ENCODE data around the gene SLC17A7. TPM values are rescaled to one million over a fixed set of nuclear protein-coding genes. Genes with fewer than 3 reads are reported as not detected.
A peak's percentile ranks its signal among the peaks of the same experiment; 100 is the strongest.

The SLC17A7 gene
- total and polyA plus RNA-seq, 2 experiments from 2014 or later, result 0.77 to 2.2 TPM

GRCh38 chr19:49425178-49425577 lies 16.1 kb downstream of the SLC17A7 start, which contains the start of gene GFY:
TSS of gene GFY (plus strand) at chr19:49425388. CDS start at chr19:49426431, 1,043 bp downstream.
- Histone ChIP-seq H3K36me3 (no peaks in the 10 kb centered on the region), H3K27me3 (peaks cover 78% of the 10 kb centered on the region), H3K27ac (no peak within 1 kb of the TSS), H3K4me1 (ENCODE audit: low read depth) (peaks cover 20% of the 10 kb centered on the region), H3K4me3 (no peak within 1 kb of the TSS), H3K9me3 (ENCODE audit: low read depth) (no peaks in the 10 kb centered on the region)
- DNase-seq (ENCODE audit: low read depth in 1 of 2, low spot score in 1 of 2), result no peak
- TF ChIP-seq, protein P1, sequence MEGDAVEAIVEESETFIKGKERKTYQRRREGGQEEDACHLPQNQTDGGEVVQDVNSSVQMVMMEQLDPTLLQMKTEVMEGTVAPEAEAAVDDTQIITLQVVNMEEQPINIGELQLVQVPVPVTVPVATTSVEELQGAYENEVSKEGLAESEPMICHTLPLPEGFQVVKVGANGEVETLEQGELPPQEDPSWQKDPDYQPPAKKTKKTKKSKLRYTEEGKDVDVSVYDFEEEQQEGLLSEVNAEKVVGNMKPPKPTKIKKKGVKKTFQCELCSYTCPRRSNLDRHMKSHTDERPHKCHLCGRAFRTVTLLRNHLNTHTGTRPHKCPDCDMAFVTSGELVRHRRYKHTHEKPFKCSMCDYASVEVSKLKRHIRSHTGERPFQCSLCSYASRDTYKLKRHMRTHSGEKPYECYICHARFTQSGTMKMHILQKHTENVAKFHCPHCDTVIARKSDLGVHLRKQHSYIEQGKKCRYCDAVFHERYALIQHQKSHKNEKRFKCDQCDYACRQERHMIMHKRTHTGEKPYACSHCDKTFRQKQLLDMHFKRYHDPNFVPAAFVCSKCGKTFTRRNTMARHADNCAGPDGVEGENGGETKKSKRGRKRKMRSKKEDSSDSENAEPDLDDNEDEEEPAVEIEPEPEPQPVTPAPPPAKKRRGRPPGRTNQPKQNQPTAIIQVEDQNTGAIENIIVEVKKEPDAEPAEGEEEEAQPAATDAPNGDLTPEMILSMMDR (IDR thresholded peaks at IDR 0.05; ENCODE audit: low read depth, low read length), result no peak

DNA sequence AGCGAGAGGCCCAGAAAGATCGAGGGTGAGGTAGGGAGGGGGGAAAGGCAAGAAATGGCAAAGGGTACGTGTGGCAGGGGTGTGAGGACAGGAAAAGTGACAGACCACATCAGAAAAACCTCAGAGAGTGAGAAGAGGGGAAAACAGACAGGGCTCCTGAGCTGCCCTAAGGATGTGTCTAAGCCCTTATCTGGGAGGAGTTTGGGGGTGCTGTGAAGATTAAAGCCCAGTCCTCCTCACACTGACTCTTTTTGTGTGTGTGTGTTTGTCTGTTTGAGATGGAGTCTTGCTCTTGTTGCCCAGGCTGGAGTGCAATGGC lies 17.4 kb downstream of the SLC17A7 start:
- H3K4me3 ChIP-seq, result peak overlapping the region; percentile 14
- no peaks in the 10 kb centered on the region for H3K36me3 ChIP-seq
- TF ChIP-seq, protein P1 (IDR thresholded peaks at IDR 0.05; ENCODE audit: low read depth, low read length), result no peak
- no peaks in the 10 kb centered on the region for H3K9me3 ChIP-seq (ENCODE audit: low read depth)
- H3K4me1 ChIP-seq (ENCODE audit: low read depth), result peaks cover 20% of the 10 kb centered on the region
- no peak overlapping the region for H3K27ac ChIP-seq
- H3K27me3 ChIP-seq, result peaks cover 74% of the 10 kb centered on the region
- no peak for DNase-seq (ENCODE audit: low read depth in 1 of 2, low spot score in 1 of 2)

DNA sequence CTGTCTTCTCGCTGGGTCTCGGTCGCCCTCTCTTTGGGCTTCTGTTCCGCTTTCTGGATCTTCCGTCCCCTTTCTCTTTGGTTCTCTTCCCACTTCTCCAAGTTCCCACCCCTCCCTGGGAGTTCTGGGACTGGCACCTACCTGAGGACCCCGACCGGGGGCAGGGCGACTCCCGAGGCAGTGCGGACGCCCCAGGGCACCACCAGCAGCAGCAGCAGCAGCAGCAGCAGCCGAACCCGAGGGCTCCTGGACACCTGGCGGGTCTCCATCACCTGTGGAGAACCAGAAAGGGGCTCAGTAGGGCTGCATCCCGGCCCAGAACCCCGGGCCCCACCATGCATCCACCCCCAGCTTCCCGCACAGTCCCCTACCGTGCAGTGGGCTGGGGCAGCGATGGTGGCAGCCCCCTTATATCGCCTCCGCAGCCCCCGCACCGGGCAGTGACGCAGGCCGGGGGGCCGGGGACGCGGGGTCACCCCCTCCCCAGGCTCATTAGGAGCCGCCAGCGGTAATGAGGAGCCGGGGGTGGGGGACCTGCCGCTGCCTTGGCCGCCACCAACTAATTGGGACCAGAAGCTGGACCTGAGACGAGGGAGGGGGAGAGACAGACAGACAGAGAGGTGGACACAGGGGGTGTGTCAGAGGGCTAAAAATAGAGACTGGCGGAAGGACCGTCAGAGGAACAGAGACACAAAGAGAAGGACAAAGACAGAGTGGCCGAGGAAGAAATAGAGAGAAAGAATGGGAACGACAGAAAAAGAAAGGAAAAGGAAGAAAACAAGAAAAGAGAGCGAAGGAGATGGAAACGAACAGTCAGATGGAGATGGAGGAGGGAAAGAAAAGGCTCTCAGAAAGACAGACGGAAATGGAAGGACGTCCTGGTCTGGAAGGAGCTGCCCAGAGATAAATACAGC lies 18.0 kb downstream of the SLC17A7 start, which contains the start of gene PTH2:
Gene PTH2 (minus strand): TSS at position 371 of the 914 bp plus-strand sequence. CDS start 102 bp downstream, at position 269.
- Histone ChIP-seq H3K4me1 (ENCODE audit: low read depth) (peaks cover 20% of the 10 kb centered on the region), H3K36me3 (no peaks in the 10 kb centered on the region), H3K27me3 (peaks cover 68% of the 10 kb centered on the region), H3K9me3 (ENCODE audit: low read depth) (no peaks in the 10 kb centered on the region), H3K4me3 (peak within 1 kb of the TSS; percentile 14), H3K27ac (no peak within 1 kb of the TSS)
- no peak for DNase-seq (ENCODE audit: low read depth in 1 of 2, low spot score in 1 of 2)
- TF ChIP-seq, protein P1 (IDR thresholded peaks at IDR 0.05; ENCODE audit: low read depth, low read length), result no peak

DNA sequence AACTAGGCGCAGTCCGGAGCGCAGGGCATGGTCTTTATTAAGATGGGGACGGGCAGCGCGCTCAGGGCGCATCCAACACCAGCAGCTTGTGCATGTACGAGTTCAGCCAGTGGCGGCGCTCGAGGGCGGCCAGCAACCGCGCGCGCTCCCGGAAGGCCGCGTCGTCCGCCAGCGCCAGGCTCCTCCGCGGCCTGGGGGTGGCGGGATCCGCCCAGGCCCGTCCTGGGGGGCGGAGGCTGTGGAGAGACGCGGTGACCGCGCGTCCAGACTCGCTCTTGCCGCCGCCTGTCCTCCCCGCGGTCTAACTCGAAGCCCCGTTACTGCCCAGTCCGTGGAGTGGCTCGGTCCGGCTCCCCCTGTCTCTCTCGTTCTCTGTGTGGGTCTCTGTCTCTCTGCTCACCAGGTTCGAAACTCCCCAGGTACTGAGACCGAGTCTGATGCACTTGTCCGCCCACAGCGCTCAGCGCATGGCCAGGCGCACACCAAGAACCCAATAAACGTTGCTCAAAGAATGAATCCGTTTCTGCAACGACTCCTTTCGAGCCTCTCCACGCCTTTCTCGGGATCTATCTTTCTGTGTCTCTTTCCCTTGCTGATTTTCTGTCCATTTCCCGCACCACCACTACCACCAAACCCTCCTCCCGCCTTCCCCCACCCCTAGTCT lies 18.8 kb downstream of the SLC17A7 start:
- Histone ChIP-seq H3K36me3 (no peaks in the 10 kb centered on the region), H3K9me3 (ENCODE audit: low read depth) (no peaks in the 10 kb centered on the region), H3K4me1 (ENCODE audit: low read depth) (peaks cover 15% of the 10 kb centered on the region), H3K27me3 (peaks cover 60% of the 10 kb centered on the region), H3K4me3 (peak overlapping the region; percentile 14), H3K27ac (no peak overlapping the region)
- TF ChIP-seq, protein P1 (IDR thresholded peaks at IDR 0.05; ENCODE audit: low read depth, low read length), result peak; percentile 40
- peak; percentile 46 to 85 for DNase-seq (ENCODE audit: low read depth in 1 of 2, low spot score in 1 of 2)

DNA sequence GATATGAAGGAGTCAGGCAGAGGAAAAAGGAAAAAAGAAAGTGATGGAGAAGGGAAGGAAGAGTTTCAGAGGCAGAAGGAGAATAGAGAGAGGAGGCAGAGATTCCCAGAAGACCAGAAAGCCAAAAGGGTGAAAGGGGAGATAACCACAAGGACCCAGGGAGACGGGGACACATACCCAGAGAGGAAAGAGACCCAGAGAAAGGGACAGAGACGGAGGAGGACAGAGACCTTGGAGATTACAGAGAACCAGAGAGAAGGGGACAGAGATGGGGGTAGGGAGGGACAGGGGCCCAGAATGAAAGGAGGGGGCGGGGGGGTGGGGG lies 19.5 kb downstream of the SLC17A7 start:
- Histone ChIP-seq H3K36me3 (no peaks in the 10 kb centered on the region), H3K4me1 (ENCODE audit: low read depth) (peaks cover 15% of the 10 kb centered on the region), H3K27me3 (peaks cover 53% of the 10 kb centered on the region), H3K9me3 (ENCODE audit: low read depth) (no peaks in the 10 kb centered on the region), H3K27ac (no peak overlapping the region), H3K4me3 (no peak overlapping the region)
- TF ChIP-seq, protein P1 (IDR thresholded peaks at IDR 0.05; ENCODE audit: low read depth, low read length), result no peak
- no peak for DNase-seq (ENCODE audit: low read depth in 1 of 2, low spot score in 1 of 2)
